Glutamatergic neuron (in vitro differentiated cells): Measurements from ENCODE around the gene ITSN1. TPM values are rescaled to one million over a fixed set of nuclear protein-coding genes. Genes with fewer than 3 reads are reported as not detected.

Experiments used
- DNase-seq: peaks from one replicate; pipeline ENCODE4 v3.0.0; 2022
- H3K27ac Mint-ChIP-seq: one replicate; pipeline ENCODE4 v1.8.0; 2020; ENCODE audit warnings: mild to moderate bottlenecking, mixed read lengths, inconsistent platforms; ENCODE audit not compliant: unreplicated experiment
- H3K27me3 Mint-ChIP-seq: one replicate; pipeline ENCODE4 v1.8.0; 2020; ENCODE audit warnings: mild to moderate bottlenecking, moderate library complexity, mixed read lengths, inconsistent platforms; ENCODE audit not compliant: unreplicated experiment
- H3K36me3 Mint-ChIP-seq: one replicate; pipeline ENCODE4 v1.8.0; 2020; ENCODE audit warnings: mild to moderate bottlenecking, mixed read lengths, inconsistent platforms; ENCODE audit not compliant: unreplicated experiment
- H3K4me1 Mint-ChIP-seq: one replicate; pipeline ENCODE4 v1.8.0; 2020; ENCODE audit warnings: mild to moderate bottlenecking, low read depth, mixed read lengths, inconsistent platforms; ENCODE audit not compliant: unreplicated experiment
- H3K4me3 Mint-ChIP-seq: one replicate; pipeline ENCODE4 v1.8.0; 2020; ENCODE audit warnings: mild to moderate bottlenecking, mixed read lengths, inconsistent platforms; ENCODE audit not compliant: unreplicated experiment
- H3K9me3 Mint-ChIP-seq: one replicate; pipeline ENCODE4 v1.8.0; 2020; ENCODE audit warnings: mild to moderate bottlenecking, moderate library complexity, mixed read lengths, inconsistent platforms; ENCODE audit not compliant: unreplicated experiment
- CTCF ChIP-seq: fragments of 200-600 bp; sonication (generic); IDR thresholded peaks from one replicate; pipeline ENCODE4 v1.5.0; 2021; ENCODE audit not compliant: partially characterized antibody, unreplicated experiment
- total RNA-seq: library from RNA; stranded (reverse); fragmentation: NEBNext Ultra II Directional; extraction: Animal tissue kit (Norgen Biotek cat#: 25700); gene quantifications from one replicate; pipeline ENCODE4 v1.2.1, GENCODE V29; 2021; ENCODE audit not compliant: unreplicated experiment

Gene ITSN1
- total RNA-seq, 1 donor from 2014 or later: 89.1 TPM

GRCh38 chr21:33799378-33800090, 157.2 kb downstream of the ITSN1 start:
- peaks cover 14% of the 10 kb centered on the region for H3K4me1 Mint-ChIP-seq
- no peak overlapping the region for H3K27ac Mint-ChIP-seq
- H3K27me3 Mint-ChIP-seq: no peaks in the 10 kb centered on the region
- H3K36me3 Mint-ChIP-seq: no peaks in the 10 kb centered on the region
- H3K4me3 Mint-ChIP-seq: no peak overlapping the region
- DNase-seq: no peak
- no peak for TF ChIP-seq CTCF
- peaks cover 1% of the 10 kb centered on the region for H3K9me3 Mint-ChIP-seq

- H3K27ac Mint-ChIP-seq: no peak overlapping the region
Measured at GRCh38 chr21:33800753-33801423, 158.6 kb downstream of the ITSN1 start.

GRCh38 chr21:33801424-33802405, 159.4 kb downstream of the ITSN1 start:
- H3K27ac Mint-ChIP-seq: no peak overlapping the region
- H3K4me3 Mint-ChIP-seq: no peak overlapping the region
- peaks cover 1% of the 10 kb centered on the region for H3K9me3 Mint-ChIP-seq
- no peaks in the 10 kb centered on the region for H3K27me3 Mint-ChIP-seq
- DNase-seq: no peak
- no peak for TF ChIP-seq CTCF
- peaks cover 14% of the 10 kb centered on the region for H3K4me1 Mint-ChIP-seq
- no peaks in the 10 kb centered on the region for H3K36me3 Mint-ChIP-seq

More at GRCh38 chr21:33800753-33801423, 158.6 kb downstream of the ITSN1 start:
- no peak for TF ChIP-seq CTCF
- H3K4me3 Mint-ChIP-seq: no peak overlapping the region
- H3K9me3 Mint-ChIP-seq: peaks cover 1% of the 10 kb centered on the region
- no peaks in the 10 kb centered on the region for H3K27me3 Mint-ChIP-seq
- no peaks in the 10 kb centered on the region for H3K36me3 Mint-ChIP-seq
- no peak for DNase-seq
- peaks cover 14% of the 10 kb centered on the region for H3K4me1 Mint-ChIP-seq

GRCh38 chr21:33802481-33802880, 160.2 kb downstream of the ITSN1 start:
- peaks cover 14% of the 10 kb centered on the region for H3K4me1 Mint-ChIP-seq
- H3K9me3 Mint-ChIP-seq: peaks cover 1% of the 10 kb centered on the region

More at GRCh38 chr21:33802481-33802880, 160.2 kb downstream of the ITSN1 start:
- no peak overlapping the region for H3K4me3 Mint-ChIP-seq
- no peak overlapping the region for H3K27ac Mint-ChIP-seq
- DNase-seq: no peak
- H3K36me3 Mint-ChIP-seq: no peaks in the 10 kb centered on the region
- H3K27me3 Mint-ChIP-seq: no peaks in the 10 kb centered on the region
- TF ChIP-seq CTCF: no peak
